HCT116 (cell line): Measurements from ENCODE around the gene OLA1. TPM values are rescaled to one million over a fixed set of nuclear protein-coding genes. Genes with fewer than 3 reads are reported as not detected.

ENCODE experiments used
- ATAC-seq: fragments of 200-7000 bp; cut with Tn5 transposase; 2 replicates; pipeline ENCODE4 v1.9.1; 2020; ENCODE audit warnings: mild to moderate bottlenecking, moderate library complexity
- BruUV-seq: library from RNA; stranded (reverse); fragments of 400-500 nt; replicated peaks from 2 replicates; lab custom pipeline; 2021; lab: Mats Ljungman, UMichigan
- CTCF ChIA-PET: fragments of 300-600 bp; sonication (Branson Sonifier 250); formaldehyde crosslinking; loops from one replicate; lab custom pipeline; 2021; ENCODE audit warnings: antibody characterized with exemption; lab: Charles Lee
- POLR2A ChIA-PET: fragments of 300-600, 350-600 bp; sonication (Branson Sonifier 250); formaldehyde crosslinking; loops from one replicate; lab custom pipeline; 2021; ENCODE audit warnings: antibody characterized with exemption; lab: Charles Lee
- RAD21 ChIA-PET, 2 experiments: fragments of 300-600 bp; sonication (Branson Sonifier 250); formaldehyde crosslinking; loops; one replicate each; lab custom pipeline; 2023; ENCODE audit warnings: low total read pairs in 2 of 2; ENCODE audit not compliant: uncharacterized antibody in 2 of 2, unreplicated experiment in 2 of 2, low non-redundant PET in 1 of 2; lab: Charles Lee
- DNase-seq: peaks from one replicate; pipeline ENCODE4 v3.0.0-alpha.2; 2010; ENCODE audit warnings: low read depth, low spot score
- H2AFZ ChIP-seq: fragments of 200-600 bp; shearing (Covaris generic), sonication (generic); 2 replicates; pipeline ENCODE4 v1.6.1; 2017; ENCODE audit warnings: low read depth, mixed run types, mixed read lengths, antibody characterized with exemption, low read length; ENCODE audit not compliant: poor library complexity, severe bottlenecking
- H3K27ac ChIP-seq: 2 replicates; pipeline ENCODE4 v1.5.1; 2012; ENCODE audit warnings: low read depth, low read length
- H3K27me3 ChIP-seq: fragments of 200-600 bp; sonication (generic); 2 replicates; pipeline ENCODE4 v1.6.1; 2016; ENCODE audit warnings: mixed run types, low read length, mixed read lengths; ENCODE audit not compliant: insufficient read depth
- H3K36me3 ChIP-seq, 2 experiments: fragments of 200-500 bp in 1 of 2; fragments of 200-600 bp in 1 of 2; sonication (Bioruptor generic) in 1 of 2; sonication (generic) in 1 of 2; 2 replicates each; pipeline versions ENCODE4 v1.5.1 to v1.6.1; 2014 to 2016; ENCODE audit warnings: low read length in 2 of 2, inconsistent platforms in 1 of 2, mixed read lengths in 1 of 2, mixed run types in 1 of 2; ENCODE audit not compliant: insufficient read depth in 2 of 2, control insufficient read depth in 1 of 2
- H3K4me1 ChIP-seq, 2 experiments: fragments of 200-600 bp in 1 of 2; sonication (generic) in 1 of 2; 2 replicates each; pipeline versions ENCODE4 v1.5.1 to v1.6.1; 2012 to 2017; ENCODE audit warnings: low read length in 2 of 2, inconsistent platforms in 1 of 2, mild to moderate bottlenecking in 1 of 2, mixed read lengths in 1 of 2, mixed run types in 1 of 2, moderate library complexity in 1 of 2; ENCODE audit not compliant: insufficient read depth in 2 of 2, control insufficient read depth in 1 of 2
- H3K4me2 ChIP-seq: fragments of 200-600 bp; sonication (generic); 2 replicates; pipeline ENCODE4 v1.6.1; 2017; ENCODE audit warnings: mixed run types, low read length, mixed read lengths
- H3K4me3 ChIP-seq, 2 experiments: fragments of 200-600 bp in 1 of 2; sonication (generic) in 1 of 2; replicated peaks in 1 of 2; 2 replicates each; pipeline ENCODE4 v1.5.1; 2011 to 2016; ENCODE audit warnings: low read length in 2 of 2, control low read depth in 1 of 2, low read depth in 1 of 2, mild to moderate bottlenecking in 1 of 2, mixed read lengths in 1 of 2, mixed run types in 1 of 2
- H3K79me2 ChIP-seq: fragments of 200-600 bp; sonication (generic); 2 replicates; pipeline ENCODE4 v1.6.1; 2017; ENCODE audit warnings: mild to moderate bottlenecking, mixed run types, low read length, moderate library complexity, mixed read lengths; ENCODE audit not compliant: insufficient read depth
- H3K9ac ChIP-seq: fragments of 200-600 bp; sonication (generic); 2 replicates; pipeline ENCODE4 v1.6.1; 2016; ENCODE audit warnings: low read length, mixed read lengths
- H3K9me2 ChIP-seq: fragments of 200-600 bp; sonication (generic), shearing (Covaris generic); 2 replicates; pipeline ENCODE4 v1.6.1; 2017; ENCODE audit warnings: mixed run types, mild to moderate bottlenecking, moderate library complexity; ENCODE audit not compliant: insufficient read depth
- H3K9me3 ChIP-seq, 2 experiments: fragments of 200-500 bp in 1 of 2; fragments of 200-600 bp in 1 of 2; sonication (Bioruptor generic) in 1 of 2; sonication (generic) in 1 of 2; 2 replicates each; pipeline ENCODE4 v1.6.1; 2014 to 2017; ENCODE audit warnings: low read length in 2 of 2, mixed read lengths in 2 of 2, inconsistent platforms in 1 of 2, low read depth in 1 of 2, mild to moderate bottlenecking in 1 of 2, mixed run types in 1 of 2, moderate library complexity in 1 of 2; ENCODE audit not compliant: control insufficient read depth in 1 of 2, insufficient read depth in 1 of 2
- H4K20me1 ChIP-seq: fragments of 200-600 bp; sonication (generic), shearing (Covaris generic); 2 replicates; pipeline ENCODE4 v1.6.1; 2017; ENCODE audit warnings: mixed run types, mild to moderate bottlenecking, moderate library complexity; ENCODE audit not compliant: insufficient read depth
- FOSL1 ChIP-seq: IDR thresholded peaks from 2 replicates; pipeline ENCODE4 v1.6.1; 2012; ENCODE audit warnings: low read depth
- SIN3A ChIP-seq: IDR thresholded peaks from 2 replicates; pipeline ENCODE4 v1.6.1; 2012; ENCODE audit warnings: low read depth
- SRF ChIP-seq: IDR thresholded peaks from 2 replicates; pipeline ENCODE4 v1.6.1; 2012; ENCODE audit warnings: low read depth
- TCF7L2 ChIP-seq: IDR thresholded peaks from 2 replicates; pipeline ENCODE4 v1.7.0; 2011; ENCODE audit warnings: borderline replicate concordance, inconsistent platforms; ENCODE audit not compliant: insufficient read depth, insufficient read length; ENCODE audit errors: extremely low read depth
- ZFX ChIP-seq: fragments of 450-650 bp; IDR thresholded peaks from 2 replicates; pipeline ENCODE4 v1.6.1; 2017
- intact Hi-C: fragments of 100-400 bp; cut with micrococcal nuclease; formaldehyde crosslinking; loops from 2 replicates; pipeline ENCODE4 v1.10.0; 2022
- total RNA-seq: library from RNA; stranded (reverse); gene quantifications from one replicate; pipeline ENCODE4 v1.2.1, GENCODE V29; 2021; ENCODE audit not compliant: unreplicated experiment

Gene OLA1
- total RNA-seq, 1 experiment from 2014 or later, result 219 TPM

GRCh38 chr2:174227748-174228147 is 20.6 kb downstream of the OLA1 start:
- ChIA-PET CTCF (no interaction called here), POLR2A (no interaction called here), RAD21 (no interaction called here)
- DNase-seq (no peak), ATAC-seq (no peak)
- H3K36me3 ChIP-seq, result peaks cover 0 to 19% of the 10 kb centered on the region in 2 experiments; a peak in 2 of 4 replicates
- no peaks in the 10 kb centered on the region for H3K9me3 ChIP-seq
- peaks cover 17% of the 10 kb centered on the region; the same call in 1 of the 2 replicates for H4K20me1 ChIP-seq
- H3K79me2 ChIP-seq, result peaks cover 89% of the 10 kb centered on the region
- H3K9ac ChIP-seq, result no peak overlapping the region
- no peaks in the 10 kb centered on the region for H3K27me3 ChIP-seq
- no peaks in the 10 kb centered on the region for H3K4me1 ChIP-seq
- H3K9me2 ChIP-seq, result no peaks in the 10 kb centered on the region
- no peak overlapping the region for H3K27ac ChIP-seq
- H3K4me3 ChIP-seq, result no peak overlapping the region
- no peak for TF ChIP-seq TCF7L2
- intact Hi-C loops, result no loop called here
- H3K4me2 ChIP-seq, result no peak overlapping the region
- no peak overlapping the region for H2AFZ ChIP-seq
- BruUV-seq, result no TSS peak

GRCh38 chr2:174224665-174225288 is 23.6 kb downstream of the OLA1 start:
- POLR2A ChIA-PET, result no interaction called here

More at GRCh38 chr2:174224665-174225288, 23.6 kb downstream of the OLA1 start:
- Histone ChIP-seq H3K9me3 (no peaks in the 10 kb centered on the region), H3K9ac (no peak overlapping the region), H3K4me1 (no peaks in the 10 kb centered on the region), H4K20me1 (peaks cover 18% of the 10 kb centered on the region; the same call in 1 of the 2 replicates), H3K9me2 (no peaks in the 10 kb centered on the region), H3K27ac (no peak overlapping the region), H3K79me2 (peaks cover 89% of the 10 kb centered on the region)
- ChIA-PET RAD21 (interaction anchor here in 1 of 2 experiments (0.5 kb wide), 1 partner anchor 157 kb away, joined by 4 read pairs; no protein-coding TSS in a partner anchor), CTCF (no interaction called here)
- no peak for ATAC-seq
- no TSS peak for BruUV-seq
- intact Hi-C loops, result no loop called here
- TF ChIP-seq SRF (no peak), SIN3A (no peak), TCF7L2 (no peak), FOSL1 (no peak), ZFX (no peak)
- TF ChIP-seq, all 23 proteins: peak for 0
- H3K4me3 ChIP-seq, result no peak overlapping the region
- no peak for DNase-seq
- H2AFZ ChIP-seq, result no peak overlapping the region
- H3K36me3 ChIP-seq, result peaks cover 2 to 12% of the 10 kb centered on the region in 2 experiments; a peak in 3 of 4 replicates
- H3K27me3 ChIP-seq, result no peaks in the 10 kb centered on the region
- no peak overlapping the region for H3K4me2 ChIP-seq
